HG02763 (cell line): Measurements from ENCODE around the gene ARHGAP45.
"Not testable (repeated sequence)": the region's sequence is repeated elsewhere in the genome, so short reads cannot be mapped to it uniquely, and the experiment has no call there.

Experiments
- ATAC-seq: cut with Tn5 transposase; IDR thresholded peaks from one replicate; pipeline ENCODE4 v1.9.1; 2021; ENCODE audit warnings: mild to moderate bottlenecking, moderate library complexity; ENCODE audit not compliant: unreplicated experiment

ARHGAP45 gene

DNA sequence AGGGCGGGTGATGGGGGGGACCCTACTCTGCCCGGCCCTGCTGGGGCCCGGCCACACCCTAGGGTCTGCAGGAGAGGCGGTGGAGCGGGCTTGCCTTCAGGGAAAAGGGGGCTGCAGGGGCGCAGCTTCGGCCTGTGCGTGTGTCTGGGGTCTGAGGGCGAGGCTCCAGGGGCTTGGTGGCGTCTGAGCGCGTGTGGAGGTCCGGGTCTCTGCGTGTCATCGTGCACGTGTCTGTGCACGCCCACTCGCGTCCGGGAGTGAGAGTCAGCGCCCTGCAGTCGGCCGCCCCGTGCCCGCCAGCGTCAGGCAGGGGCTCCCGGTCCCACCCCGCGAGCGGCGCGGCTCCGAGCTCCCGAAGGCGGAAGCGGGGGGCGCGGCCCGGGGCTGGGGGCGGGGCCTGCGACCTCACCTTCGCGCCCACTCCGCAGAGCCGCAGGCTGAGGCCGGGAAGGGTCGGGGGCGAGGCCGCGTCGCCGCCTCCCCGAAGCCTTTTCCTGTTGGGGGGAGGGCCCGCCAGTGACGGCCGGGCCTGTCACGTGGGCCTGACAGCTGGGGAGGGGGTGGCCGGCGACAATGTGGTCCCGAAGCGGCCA is at the start of gene ARHGAP45:
ARHGAP45 (plus strand) TSS at position 420 of the 593 bp plus-strand sequence. CDS start 239 bp downstream, outside the sequence.
- ATAC-seq, result peak; percentile 46

- ATAC-seq, result no peak
Measured at GRCh38 chr19:1017906-1018305, 49.1 kb upstream of the ARHGAP45 start.

DNA sequence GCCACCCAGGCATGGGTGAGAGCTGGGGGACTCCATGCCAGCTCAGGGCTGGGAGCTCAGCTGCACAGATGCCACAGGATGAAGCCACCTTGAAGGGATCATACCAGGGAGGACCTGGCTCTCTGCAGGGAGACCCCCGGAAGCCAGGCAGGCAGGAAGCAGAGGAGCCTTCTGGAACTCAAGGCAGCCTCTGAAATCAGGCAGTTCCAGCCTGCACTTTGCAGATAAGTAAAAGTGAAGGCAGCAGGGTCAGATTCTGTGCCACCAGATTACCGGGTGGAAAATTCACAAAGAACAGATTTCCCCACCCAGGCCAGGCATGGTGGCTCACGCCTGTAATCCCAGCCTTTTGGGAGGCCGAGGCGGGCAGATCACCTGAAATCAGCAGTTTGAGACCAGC is 48.6 kb upstream of the ARHGAP45 start:
- ATAC-seq, result no peak

DNA sequence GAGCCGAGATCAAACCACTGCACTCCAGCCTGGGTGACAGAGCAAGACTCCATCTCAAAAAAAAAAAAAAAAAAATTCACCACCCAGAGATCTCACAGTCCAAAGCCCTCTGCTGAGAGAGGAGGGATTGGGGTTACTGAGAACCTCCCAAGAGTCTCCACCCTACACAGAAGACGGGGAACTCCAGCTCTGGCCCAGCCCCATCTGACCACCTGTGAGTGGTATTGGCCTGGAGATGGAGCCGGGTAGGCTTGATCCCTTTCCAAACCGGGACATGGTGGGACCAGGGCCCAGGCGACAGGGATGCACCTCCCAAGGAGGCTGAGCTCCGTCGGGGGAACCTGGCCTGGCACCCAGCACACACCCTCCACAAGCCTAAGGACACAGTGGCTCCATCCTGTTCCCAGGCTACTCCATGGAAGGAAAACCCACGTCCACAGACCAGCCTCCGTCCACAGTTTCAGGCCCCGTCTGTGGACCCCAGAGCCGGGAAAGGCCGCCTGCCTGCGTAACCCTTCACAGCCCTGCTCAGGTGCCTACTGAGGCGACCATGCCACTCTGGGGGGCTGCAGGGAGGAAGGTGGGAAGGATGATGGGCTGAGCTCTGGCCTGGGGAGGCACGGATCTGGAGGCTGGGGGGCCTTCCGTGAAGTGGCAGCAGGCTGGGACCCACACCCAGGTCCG is 47.9 kb upstream of the ARHGAP45 start:
- ATAC-seq, result no peak

DNA sequence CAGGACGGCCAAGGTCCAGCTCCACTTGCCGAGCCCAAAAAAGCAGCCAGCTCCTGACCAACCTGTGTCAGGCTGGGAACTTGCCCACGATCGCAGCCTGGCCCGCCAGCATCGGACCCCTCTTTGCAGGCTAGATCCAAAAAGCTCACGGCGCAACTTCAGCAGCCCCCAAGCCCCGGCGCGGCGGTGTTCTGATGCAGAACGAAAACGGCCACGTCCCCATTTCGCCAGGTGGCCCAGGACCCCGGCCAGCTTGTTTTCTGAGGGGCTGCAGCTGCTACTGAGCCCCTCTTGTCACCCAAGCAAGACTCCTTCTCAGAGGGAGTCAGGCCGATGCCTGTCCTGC is 47.4 kb upstream of the ARHGAP45 start:
- no peak for ATAC-seq

DNA sequence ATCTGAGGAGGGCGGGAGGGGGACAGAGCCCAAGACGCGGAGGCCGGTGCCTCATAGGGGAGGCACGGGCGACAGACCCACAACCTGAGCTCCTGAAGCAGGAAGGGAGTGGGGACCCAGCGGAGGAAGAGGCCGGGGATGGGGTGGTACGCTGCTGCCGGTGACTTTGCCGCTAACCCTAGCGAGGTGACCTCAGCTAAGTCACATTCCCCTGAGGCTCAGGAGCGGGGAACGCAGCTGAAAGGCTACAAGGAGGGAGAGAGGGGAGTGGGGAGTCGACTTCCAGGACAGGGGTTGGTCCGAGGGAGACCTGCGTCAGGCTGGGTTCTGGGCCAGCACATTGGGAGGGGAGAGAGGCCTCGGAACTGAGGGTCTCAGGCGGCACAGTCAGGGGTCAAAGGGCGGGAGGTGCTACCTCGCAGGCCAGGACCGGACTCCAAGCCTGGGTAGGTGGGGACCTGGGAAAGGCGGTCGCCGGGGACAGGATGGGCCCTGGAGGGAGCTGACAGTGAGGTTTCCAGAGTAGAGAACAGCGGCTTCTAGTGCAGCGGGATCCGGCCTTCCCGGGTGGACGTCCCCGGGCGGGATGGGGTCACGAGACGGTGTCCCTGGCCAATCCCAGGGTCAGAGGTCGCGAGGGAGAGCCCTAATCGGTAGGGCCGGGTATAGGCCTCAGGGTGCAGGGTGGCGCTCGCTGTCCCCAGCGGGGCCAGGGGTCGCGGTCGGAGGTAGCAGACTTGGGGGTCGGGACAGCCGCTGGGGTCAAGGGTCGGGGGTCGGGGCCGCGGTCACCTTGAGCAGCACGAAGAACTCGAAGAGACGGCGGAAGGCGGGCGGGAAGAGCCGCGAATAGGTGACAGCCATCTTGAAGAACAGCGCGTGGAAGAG is 46.7 kb upstream of the ARHGAP45 start:
- no peak for ATAC-seq

GRCh38 chr19:1020868-1021425 is 46.0 kb upstream of the ARHGAP45 start, which contains the start of gene TMEM259:
TSS of gene TMEM259 (minus strand) at chr19:1021123. CDS start at chr19:1020996, 127 bp downstream.
- peak; percentile 81 for ATAC-seq

- not testable (repeated sequence) for ATAC-seq
Measured at GRCh38 chr19:1023883-1024188, 43.1 kb upstream of the ARHGAP45 start.

- not testable (repeated sequence) for ATAC-seq
Measured at GRCh38 chr19:1025080-1025479, 41.9 kb upstream of the ARHGAP45 start.

GRCh38 chr19:1025960-1026782 is 40.8 kb upstream of the ARHGAP45 start, which contains the start of gene CNN2:
TSS of gene CNN2 (plus strand) at chr19:1026608. CDS start at chr19:1026662, 54 bp downstream.
- ATAC-seq, result peak; percentile 56

DNA sequence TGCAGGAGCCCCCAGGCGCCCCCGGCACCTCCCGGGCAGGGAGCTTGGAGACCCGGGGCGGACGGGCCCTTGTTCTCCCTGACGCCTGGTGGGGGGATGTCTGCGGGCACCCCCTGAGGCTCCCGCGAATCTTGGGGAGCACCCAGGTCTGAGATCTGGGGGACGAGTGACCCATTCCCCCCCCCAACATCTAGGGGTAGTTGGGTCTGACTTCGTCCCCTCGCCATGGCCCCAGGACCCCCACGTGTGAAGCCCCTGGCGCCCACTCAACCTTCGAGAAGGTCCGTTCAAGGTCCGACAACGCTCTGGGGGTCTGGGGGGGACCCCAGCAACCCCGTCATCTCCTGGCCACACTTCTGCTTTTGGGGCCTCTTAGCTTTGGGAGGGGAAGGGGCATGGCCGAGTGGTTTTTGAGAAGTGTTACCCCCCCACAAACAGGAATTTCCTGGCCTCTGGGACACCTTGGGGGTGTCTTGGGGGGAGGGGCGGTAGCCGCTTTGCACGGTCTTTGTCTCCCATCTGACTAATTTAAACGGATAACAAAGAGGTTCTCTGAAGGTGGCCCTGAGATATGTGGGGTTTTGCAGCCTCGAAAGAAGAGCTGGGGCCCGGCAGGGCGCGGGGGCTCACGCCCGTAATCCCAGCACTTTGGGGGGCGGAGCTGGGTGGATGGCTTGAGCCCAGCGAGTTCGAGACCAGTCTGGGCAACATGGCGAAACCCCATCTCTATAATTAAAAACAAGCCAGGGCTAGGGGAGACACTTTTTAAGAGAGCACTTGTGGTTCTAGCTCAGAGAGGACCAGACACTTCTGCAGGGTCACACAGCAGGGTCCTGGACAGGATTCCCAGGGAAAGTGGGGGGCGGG is 40.0 kb upstream of the ARHGAP45 start:
- ATAC-seq, result no peak

DNA sequence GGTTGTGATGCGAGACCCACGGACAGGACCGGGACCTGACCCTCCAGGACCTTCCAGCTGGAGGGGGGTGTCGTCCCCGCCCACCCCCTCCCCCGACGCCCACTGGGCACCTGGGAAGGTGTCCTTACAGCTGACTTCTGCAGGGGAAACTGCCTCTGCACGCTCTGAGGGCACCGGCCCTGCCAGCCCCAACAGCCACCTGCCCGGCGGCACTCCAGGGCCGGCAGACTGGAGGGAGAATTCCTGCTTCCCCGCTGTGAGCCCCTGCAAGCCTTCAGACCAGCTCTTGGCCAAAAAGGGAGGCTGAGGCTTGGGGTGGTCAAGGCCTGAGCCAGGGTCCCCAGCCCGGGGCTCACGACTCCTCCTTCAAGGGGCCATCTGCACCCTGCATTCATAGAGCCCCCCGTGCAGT is 39.3 kb upstream of the ARHGAP45 start:
- no peak for ATAC-seq

DNA sequence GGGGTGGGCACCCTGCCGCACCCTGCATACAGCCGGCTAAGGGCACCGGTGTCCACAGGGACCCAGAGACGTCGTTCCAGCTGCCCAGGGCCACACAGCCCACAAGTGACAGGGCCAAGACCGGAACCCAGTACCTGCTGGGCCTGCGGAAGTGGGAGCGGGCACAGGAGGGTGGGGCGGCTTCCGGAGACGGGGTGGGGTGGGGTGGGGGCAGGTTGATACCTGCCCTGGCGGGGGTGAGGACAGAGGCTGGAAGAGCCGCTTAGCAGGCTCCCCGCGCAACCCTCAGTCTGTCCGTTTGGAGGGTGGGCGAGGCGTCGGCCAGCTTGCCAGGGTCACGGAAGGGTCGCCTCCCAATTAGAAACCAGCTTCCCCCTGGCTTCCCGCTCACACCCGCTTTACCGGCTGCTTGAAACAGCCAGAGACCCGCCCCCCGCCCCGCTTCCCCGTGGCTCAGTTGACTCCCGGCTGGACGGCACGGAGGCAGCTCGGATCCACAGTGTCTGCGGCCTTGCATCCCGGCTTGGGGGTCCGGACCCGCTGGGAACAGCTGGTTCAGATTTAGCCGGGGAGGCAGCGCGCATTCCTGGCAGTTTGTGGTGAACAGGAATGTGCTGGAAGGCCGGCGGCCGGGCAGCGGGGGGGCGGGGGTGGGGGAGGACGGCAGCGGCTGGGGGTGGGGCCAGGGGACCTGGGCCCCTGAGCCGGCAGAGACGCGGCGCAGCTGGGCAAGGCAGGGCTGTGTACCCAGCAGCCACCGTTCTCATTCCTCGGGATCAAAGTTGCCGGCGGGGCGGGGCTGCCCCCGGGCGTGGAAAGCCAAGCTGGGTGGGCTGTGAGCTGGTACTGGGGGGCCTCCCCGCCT is 38.7 kb upstream of the ARHGAP45 start:
- no peak for ATAC-seq

- no peak for ATAC-seq
Measured at GRCh38 chr19:1032264-1032867, 34.6 kb upstream of the ARHGAP45 start.

DNA sequence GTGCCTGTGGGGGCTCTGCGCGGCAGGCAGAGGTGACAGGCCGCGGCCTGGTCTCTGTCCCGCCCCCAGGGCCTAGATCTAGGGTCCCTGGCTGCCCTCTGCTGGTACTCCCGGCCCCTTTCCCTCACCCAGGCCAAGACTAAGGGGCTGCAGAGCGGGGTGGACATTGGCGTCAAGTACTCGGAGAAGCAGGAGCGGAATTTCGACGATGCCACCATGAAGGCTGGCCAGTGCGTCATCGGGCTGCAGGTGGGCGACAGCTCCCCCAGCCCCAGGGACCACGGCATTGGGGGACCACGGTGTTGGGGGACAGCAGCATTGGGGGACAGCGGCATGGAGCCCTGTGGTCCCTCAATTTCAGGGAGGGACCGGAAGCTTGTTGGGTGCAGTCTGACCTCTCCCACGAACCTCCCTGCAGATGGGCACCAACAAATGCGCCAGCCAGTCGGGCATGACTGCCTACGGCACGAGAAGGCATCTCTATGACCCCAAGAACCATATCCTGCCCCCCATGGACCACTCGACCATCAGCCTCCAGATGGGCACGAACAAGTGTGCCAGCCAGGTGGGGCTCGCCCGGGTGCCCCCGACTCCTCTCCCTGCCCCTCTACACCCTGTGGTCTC is 30.9 kb upstream of the ARHGAP45 start:
- ATAC-seq, result no peak

GRCh38 chr19:1037621-1038064 is 29.3 kb upstream of the ARHGAP45 start:
- ATAC-seq, result no peak

GRCh38 chr19:1038978-1039645 is 27.9 kb upstream of the ARHGAP45 start:
- ATAC-seq, result no peak
